Coronary artery (tissue), 2 donors: ENCODE results near the gene FBXL12.
A peak's percentile ranks its signal among the peaks of the same experiment; 100 is the strongest.
"Not testable (repeated sequence)": the region's sequence is repeated elsewhere in the genome, so short reads cannot be mapped to it uniquely, and the experiment has no call there.

Source experiments
- DNase-seq: peaks from one replicate; pipeline ENCODE4 v3.0.0-alpha.2; 2017; ENCODE audit warnings: low spot score
- H3K27ac ChIP-seq, 2 donors: fragments of 200-600 bp; sonication (generic); one replicate each; pipeline ENCODE4 v1.5.1; 2016 to 2019
- H3K4me3 ChIP-seq: fragments of 200-600 bp; sonication (generic); 2 replicates; pipeline ENCODE4 v1.5.1; 2016; ENCODE audit warnings: mild to moderate bottlenecking, moderate library complexity
- TF ChIP-seq, protein P1 (sequence below): fragments of 200-600 bp; sonication (generic); IDR thresholded peaks from one replicate; pipeline ENCODE4 v1.5.1; 2019; ENCODE audit warnings: antibody characterized with exemption

Gene FBXL12

DNA sequence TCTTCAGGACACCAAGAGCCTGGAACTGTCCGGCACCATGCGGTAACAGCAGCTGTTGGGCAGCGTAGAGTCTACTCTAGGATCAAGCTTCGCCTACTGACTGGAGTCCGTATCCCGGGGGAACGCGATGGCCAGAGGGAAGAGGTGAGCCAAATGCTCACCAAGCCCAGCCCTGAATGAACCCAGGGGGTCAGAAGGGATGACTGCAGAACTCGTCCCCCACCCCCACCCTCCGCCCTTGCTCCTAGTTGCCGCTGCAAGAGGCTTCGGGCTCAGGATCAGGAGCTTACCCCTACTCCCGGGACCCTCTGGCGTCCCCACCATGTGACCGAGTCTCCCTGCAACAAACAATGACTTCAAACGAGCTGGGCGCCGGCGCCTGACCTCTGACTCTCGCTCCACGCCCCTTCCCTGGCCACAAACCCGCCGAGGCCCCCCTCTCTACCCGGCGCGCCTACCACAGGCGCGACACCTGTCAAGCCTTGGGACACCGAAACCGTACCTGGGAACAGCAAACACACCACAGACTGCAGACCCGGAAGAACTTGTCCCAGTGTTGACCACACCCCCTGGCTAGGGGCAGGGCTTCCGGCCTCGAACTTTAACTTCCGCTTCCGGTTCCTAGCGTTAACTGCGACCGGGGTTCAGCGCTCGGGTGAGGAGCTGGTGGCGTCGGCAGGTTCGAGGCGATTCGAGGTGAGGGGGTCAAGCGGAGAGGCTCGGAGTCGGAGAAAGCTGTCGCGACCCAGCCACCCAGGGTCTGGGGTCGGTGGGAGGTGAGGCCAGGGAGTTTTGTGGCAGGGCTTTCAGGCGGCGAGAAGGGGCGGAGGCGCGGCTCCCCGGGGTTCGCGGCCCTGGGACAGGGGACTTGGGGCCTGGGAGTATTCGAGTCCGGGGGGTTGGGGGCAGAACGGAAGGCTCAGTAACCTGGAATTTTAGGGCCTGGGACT lies 8.7 kb upstream of the FBXL12 start, which contains the start of gene UBL5:
Gene UBL5 (plus strand): TSS at position 630 of the 950 bp plus-strand sequence. CDS start 420 bp downstream, outside the sequence.
- peak; percentile 91 for DNase-seq
- TF ChIP-seq, protein P1, sequence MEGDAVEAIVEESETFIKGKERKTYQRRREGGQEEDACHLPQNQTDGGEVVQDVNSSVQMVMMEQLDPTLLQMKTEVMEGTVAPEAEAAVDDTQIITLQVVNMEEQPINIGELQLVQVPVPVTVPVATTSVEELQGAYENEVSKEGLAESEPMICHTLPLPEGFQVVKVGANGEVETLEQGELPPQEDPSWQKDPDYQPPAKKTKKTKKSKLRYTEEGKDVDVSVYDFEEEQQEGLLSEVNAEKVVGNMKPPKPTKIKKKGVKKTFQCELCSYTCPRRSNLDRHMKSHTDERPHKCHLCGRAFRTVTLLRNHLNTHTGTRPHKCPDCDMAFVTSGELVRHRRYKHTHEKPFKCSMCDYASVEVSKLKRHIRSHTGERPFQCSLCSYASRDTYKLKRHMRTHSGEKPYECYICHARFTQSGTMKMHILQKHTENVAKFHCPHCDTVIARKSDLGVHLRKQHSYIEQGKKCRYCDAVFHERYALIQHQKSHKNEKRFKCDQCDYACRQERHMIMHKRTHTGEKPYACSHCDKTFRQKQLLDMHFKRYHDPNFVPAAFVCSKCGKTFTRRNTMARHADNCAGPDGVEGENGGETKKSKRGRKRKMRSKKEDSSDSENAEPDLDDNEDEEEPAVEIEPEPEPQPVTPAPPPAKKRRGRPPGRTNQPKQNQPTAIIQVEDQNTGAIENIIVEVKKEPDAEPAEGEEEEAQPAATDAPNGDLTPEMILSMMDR, result no peak
- peak within 1 kb of the TSS; percentile 96 for H3K4me3 ChIP-seq
- H3K27ac ChIP-seq, result peak within 1 kb of the TSS; percentile 66 to 85

DNA sequence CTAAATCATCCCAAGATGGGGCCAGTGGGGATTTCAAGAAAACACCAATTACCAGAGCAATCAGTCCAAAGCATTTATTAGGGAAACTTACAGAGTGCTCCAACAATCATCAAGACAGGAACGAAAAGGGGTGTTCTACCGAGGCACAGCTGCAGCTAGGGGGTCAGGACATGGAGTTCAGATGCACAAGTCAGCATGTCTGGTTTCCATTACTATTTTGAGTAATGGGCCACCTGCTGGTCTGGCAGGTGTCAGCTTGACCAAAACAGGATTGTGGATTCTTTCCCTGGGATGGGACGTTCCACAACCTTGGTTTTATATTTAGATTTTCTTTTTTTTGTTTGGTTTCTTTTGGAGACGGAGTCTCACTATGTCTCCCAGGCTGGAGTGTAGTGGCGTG lies 4.9 kb upstream of the FBXL12 start:
- DNase-seq, result no peak
- TF ChIP-seq, protein P1, result no peak
- no peak overlapping the region for H3K4me3 ChIP-seq
- H3K27ac ChIP-seq, result no peak overlapping the region

DNA sequence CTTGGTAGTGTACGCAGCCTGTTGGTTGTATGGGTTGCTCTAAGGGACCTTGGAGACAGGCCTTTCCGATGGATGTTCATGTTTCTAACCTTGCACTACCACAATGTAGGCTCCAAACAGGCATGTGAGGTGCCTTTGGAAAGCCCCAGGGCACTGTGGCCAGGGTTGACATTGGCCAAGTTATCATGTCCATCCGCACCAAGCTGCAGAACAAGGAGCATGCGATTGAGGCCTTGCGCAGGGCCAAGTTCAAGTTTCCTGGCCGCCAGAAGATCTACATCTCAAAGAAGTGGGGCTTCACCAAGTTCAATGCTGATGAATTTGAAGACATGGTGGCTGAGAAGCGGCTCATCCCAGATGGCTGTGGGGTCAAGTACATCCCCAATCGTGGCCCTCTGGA lies 1.2 kb upstream of the FBXL12 start:
- H3K4me3 ChIP-seq, result peak overlapping the region; percentile 100
- peak overlapping the region in 1 of 2 donors; percentile 99 for H3K27ac ChIP-seq
- not testable (repeated sequence) for DNase-seq

DNA sequence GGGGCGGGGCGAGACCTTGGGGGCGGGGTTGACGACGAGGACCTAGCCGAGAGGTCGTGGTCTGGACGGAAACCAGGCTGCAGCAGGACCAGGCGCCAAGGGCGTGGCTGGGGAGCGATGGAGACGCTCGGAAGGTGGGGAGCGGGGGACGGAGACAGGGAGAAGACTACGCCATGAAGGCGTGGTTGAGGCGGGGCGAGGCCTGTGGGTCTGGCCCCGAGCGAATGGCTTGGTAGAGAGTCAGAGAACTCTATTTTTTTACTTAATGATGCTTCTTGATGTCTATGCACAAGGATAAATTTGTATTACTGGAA lies 674 bp upstream of the FBXL12 start:
- H3K4me3 ChIP-seq, result peak overlapping the region; percentile 100
- TF ChIP-seq, protein P1, result no peak
- DNase-seq, result no peak
- peak overlapping the region in 1 of 2 donors; percentile 99 for H3K27ac ChIP-seq

DNA sequence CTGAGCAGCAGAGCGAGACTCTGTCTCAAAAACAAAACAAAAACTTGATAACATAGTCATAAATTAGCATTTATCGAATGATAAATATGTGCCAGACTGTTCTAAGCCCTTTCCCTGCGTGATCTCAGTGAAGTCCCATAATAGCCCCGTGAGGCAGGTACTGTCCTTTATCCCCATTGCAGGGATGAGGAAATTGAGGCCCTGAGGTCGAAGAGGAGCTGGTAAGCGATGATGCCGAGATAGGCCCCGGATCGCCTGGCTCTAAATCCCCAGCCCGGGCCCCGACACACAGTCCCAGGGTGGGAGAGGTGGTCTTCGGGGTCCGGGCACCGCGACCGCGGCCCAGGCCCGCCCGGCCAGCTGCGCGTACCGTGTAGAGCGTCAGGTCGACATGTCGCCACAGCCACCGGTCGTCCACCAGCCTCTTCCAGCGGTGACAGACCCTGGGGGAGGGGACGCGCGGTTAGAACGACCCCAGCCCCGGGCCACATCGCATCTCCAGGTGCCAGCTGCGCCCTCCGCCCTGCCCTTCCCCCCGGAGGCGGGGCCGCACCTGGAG lies 625 bp downstream of the FBXL12 start:
- Histone ChIP-seq H3K27ac (peak overlapping the region; percentile 88 to 99), H3K4me3 (peak overlapping the region; percentile 100)
- TF ChIP-seq, protein P1, result no peak
- DNase-seq, result no peak

DNA sequence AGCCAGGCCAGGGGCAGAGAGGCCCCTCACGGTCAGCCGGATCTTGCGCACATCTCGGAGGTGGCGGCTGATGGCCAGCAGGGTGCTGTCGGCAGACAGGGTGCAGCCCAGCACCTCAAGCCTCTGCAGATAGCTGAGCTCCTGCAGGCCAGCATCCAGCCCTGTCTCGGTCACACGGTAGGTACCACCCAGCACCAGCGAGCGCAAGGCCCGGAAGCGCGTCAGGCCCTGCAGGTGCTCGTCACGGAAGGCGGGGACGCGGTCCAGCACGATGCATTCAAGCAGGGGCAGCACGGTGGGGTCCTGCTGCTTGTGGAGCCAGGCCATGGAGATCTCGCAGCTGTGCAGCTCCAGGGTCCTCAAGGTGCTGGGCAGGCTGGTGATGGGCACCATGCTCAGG lies 7.7 kb downstream of the FBXL12 start:
- TF ChIP-seq, protein P1, result no peak
- DNase-seq, result no peak
- H3K27ac ChIP-seq, result no peak overlapping the region
- no peak overlapping the region for H3K4me3 ChIP-seq

DNA sequence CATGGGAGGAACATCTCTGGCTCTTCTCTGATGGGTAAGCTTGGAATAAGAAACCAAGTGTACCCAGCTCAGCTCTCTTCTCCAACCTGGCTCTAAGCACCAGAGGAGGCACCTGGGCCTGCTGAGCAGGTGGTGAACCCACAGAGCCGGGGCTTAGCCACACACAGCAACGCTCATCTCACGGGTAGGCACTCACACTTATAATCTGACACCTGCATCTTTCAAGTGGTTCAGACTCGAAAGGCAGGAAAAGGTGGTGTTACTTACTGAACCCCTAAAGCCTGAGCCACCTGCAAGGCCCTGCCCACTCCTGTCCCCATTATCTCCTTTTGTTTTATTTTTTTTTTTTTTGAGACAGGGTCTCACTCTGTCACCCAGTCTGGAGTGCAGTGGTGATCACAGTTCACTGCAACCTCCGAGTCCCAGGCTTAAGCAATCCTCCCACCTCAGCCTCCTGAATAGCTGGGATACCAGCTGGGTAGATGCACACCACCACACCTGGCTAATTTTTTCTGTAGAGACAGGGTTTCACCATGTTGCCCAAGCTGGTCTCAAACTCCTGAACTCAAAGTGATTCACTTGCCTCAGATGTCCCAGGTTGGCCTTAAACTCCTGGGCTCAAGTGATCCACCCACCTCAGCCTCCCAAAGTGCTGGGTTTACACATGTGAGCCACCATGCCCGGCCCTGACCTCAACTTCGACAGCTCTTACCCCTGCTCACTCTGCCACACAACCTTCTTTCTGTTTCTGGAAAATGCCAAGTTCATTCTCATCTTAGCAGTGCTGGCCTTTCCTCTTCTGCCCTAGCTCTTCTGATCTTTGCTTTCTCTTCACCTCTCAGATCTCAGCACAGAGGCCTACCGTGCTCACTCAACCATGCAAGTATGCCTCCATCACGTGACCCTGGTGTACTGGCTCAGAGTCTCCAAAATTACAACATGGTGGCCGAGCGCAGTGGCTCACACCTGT lies 9.7 kb downstream of the FBXL12 start:
- H3K27ac ChIP-seq, result no peak overlapping the region
- TF ChIP-seq, protein P1, result no peak
- no peak for DNase-seq
- H3K4me3 ChIP-seq, result no peak overlapping the region
